ENCODE data around the gene MACC1.
"Not testable (repeated sequence)": the region's sequence is repeated elsewhere in the genome, so short reads cannot be mapped to it uniquely, and the experiment has no call there.

Gene MACC1

GRCh38 chr7:20193242-20193777 is 23.9 kb downstream of the MACC1 start:
- TF ChIP-seq CTCF (IDR thresholded peaks at IDR 0.05; ENCODE audit: borderline replicate concordance, insufficient read depth, low read depth, low read length) = no peak
- H3K4me3 ChIP-seq (ENCODE audit: low read depth, low read length) = no peak overlapping the region

- no peak overlapping the region for H3K4me3 ChIP-seq (ENCODE audit: low read depth, low read length)
- TF ChIP-seq CTCF (IDR thresholded peaks at IDR 0.05; ENCODE audit: borderline replicate concordance, insufficient read depth, low read depth, low read length) = no peak
Observed at GRCh38 chr7:20191391-20191869, 25.8 kb downstream of the MACC1 start.

- TF ChIP-seq CTCF (IDR thresholded peaks at IDR 0.05; ENCODE audit: borderline replicate concordance, insufficient read depth, low read depth, low read length) = no peak
- H3K4me3 ChIP-seq (ENCODE audit: low read depth, low read length) = no peak overlapping the region
Observed at GRCh38 chr7:20190560-20191390, 26.4 kb downstream of the MACC1 start.

- TF ChIP-seq CTCF (IDR thresholded peaks at IDR 0.05; ENCODE audit: borderline replicate concordance, insufficient read depth, low read depth, low read length) = no peak
- H3K4me3 ChIP-seq (ENCODE audit: low read depth, low read length) = no peak overlapping the region
Observed at GRCh38 chr7:20189852-20190251, 27.3 kb downstream of the MACC1 start.

- no peak for TF ChIP-seq CTCF (IDR thresholded peaks at IDR 0.05; ENCODE audit: borderline replicate concordance, insufficient read depth, low read depth, low read length)
- no peak overlapping the region for H3K4me3 ChIP-seq (ENCODE audit: low read depth, low read length)
Observed at GRCh38 chr7:20188567-20188966, 28.6 kb downstream of the MACC1 start.

GRCh38 chr7:20187850-20188249 is 29.3 kb downstream of the MACC1 start:
- not testable (repeated sequence) for H3K4me3 ChIP-seq (ENCODE audit: low read depth, low read length)

GRCh38 chr7:20185988-20186387 is 31.2 kb downstream of the MACC1 start:
- no peak overlapping the region for H3K4me3 ChIP-seq (ENCODE audit: low read depth, low read length)
- TF ChIP-seq CTCF (IDR thresholded peaks at IDR 0.05; ENCODE audit: borderline replicate concordance, insufficient read depth, low read depth, low read length) = no peak
